UCSD-AML1 (cell line): ENCODE results near the gene ST6GALNAC5.

ENCODE experiments used
- DNase-seq: peaks from one replicate; lab custom pipeline; 2025; ENCODE audit not compliant: unreplicated experiment; lab: John Stamatoyannopoulos, UW

ST6GALNAC5 gene

DNA sequence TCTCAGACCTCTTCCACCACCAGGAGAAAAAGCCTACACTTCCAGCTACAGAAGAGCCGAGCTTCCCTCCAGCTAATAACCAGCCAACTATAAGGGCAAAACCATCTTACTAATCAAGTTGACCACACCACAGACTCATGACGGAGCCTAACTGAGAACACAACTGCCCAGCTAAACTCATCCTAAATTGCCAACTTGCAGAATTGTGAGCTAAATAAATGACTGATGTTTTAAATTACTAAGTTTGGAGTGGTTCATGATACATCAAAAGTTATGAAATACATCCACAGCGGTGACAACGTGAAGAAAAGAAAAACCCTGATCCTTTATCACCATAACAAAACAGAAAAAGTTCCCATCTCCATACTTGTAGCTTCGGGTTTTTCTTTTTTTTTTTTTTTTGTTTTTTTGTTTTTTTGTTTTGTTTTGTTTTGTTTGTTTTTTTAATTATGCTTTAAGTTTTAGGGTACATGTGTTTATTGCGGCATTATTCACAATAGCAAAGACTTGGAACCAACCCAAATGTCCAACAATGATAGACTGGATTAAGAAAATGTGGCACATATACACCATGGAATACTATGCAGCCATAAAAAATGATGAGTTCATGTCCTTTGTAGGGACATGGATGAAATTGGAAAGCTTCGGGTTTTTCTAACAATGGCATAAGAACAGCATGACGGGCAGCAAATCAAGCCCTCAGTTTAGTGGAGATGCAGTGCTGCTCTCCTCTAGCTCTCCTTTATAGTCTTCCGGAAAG, 229.4 kb downstream of the ST6GALNAC5 start:
- no peak for DNase-seq

DNA sequence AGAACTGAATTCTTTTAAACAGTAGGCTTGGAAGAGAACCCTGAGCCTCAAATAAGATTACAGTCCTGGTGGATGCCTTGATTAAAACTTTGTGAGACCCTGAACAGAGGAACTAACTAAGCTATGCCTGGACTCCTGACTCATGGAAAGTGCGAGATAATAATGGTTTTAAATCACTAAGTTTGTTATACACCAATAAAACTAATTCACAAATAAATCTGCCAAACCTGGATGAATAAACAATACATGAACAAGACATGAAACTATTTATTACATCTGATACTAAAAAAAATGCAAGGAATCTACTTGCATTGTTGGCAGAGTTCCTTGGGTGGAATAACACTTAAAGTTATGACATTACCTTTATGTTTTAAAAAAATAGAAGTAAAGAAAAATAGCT, 233.6 kb downstream of the ST6GALNAC5 start:
- DNase-seq: no peak

DNA sequence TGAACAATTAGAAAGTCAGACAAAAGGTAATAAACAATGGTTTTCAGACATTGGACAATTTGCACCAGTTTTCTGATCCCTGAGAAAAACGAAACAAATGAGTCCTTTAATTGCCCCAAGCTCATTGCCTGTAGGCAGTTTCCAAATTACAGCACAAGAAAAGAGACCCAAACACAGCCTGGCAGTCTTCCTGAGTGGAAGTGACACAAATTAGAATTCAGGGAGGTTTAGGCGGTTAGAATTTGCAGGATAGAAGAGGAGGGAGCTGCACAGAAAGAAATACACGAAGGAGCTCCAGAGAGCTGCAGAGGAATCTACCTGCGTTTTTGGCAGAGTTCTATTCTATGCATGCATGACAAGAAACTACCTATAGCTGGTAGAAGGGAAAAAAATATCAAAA, 236.2 kb downstream of the ST6GALNAC5 start:
- DNase-seq: no peak

DNA sequence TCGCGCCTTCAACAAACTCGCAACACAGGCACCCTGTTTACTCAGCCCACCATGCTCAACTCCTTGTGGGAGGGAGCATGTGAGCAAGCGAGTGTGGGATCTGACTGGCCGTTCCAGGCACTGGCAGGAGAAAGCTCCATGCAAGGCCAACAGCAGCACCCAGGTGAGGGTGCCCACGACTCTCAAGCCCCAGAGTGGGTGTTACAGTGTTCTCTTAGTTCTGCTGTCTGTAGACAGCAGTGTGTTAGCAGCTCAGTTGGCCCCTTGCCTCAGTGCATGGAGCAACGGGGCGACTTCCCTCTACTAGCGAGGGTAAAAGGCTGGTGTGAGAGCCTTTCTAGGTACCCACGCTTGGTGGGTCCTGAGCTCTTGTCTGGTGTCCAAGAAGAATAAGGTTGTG, 237.4 kb downstream of the ST6GALNAC5 start:
- no peak for DNase-seq
